ENCODE measurements around the gene CNTN6. TPM values are rescaled to one million over a fixed set of nuclear protein-coding genes. Genes with fewer than 3 reads are reported as not detected.
A peak's percentile ranks its signal among the peaks of the same experiment; 100 is the strongest.

CNTN6 gene
- polyA plus RNA-seq, 1 of the 3 experiments (the other 2 are of a cell fraction), result 0.02 TPM

DNA sequence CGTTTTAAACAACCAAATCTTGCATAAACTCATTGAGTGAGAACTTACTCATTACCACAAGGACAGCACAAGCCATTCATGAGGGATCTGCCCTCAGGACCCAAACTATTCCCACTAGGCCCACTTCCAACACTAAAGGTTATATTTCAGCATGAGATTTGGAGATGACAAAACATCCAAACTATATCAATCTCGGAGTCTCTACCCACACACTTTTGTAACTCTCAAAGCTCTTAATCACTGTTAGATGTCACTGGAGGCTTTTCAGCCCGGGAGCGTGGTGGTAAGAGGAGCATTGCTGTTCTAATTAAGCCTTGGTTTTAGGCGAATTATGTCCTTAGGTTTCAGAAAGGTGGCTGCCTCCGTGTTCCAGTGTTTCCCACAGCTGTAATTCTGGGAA lies 86.3 kb downstream of the CNTN6 start:
- H3K79me2 ChIP-seq (ENCODE audit: insufficient read depth), result no peaks in the 10 kb centered on the region
- H3K4me1 ChIP-seq (ENCODE audit: control insufficient read depth in 1 of 2, insufficient read depth in 2 of 2, low read depth in 1 of 2, low read length in 1 of 2), result no peaks in the 10 kb centered on the region
- no peak overlapping the region for H3K4me2 ChIP-seq
- no peaks in the 10 kb centered on the region for H3K27me3 ChIP-seq (ENCODE audit: insufficient read depth)
- no peaks in the 10 kb centered on the region for H3K36me3 ChIP-seq (replicated peaks in 1 of 2; ENCODE audit: control insufficient read depth in 1 of 2, insufficient read depth in 2 of 2, low read length in 1 of 2)
- no peak overlapping the region for H3K4me3 ChIP-seq (ENCODE audit: low read depth in 2 of 2, low read length in 1 of 2)
- 25% methylated on average over 5 of the region's 6 CpGs for WGBS (ENCODE audit: low lambda C conversion rate)
- H3K9ac ChIP-seq, result no peak overlapping the region
- TF ChIP-seq POLR2AphosphoS5 (IDR thresholded peaks at IDR 0.05; ENCODE audit: low read depth, low read length) (no peak), GABPA (IDR thresholded peaks at IDR 0.05; ENCODE audit: low read depth) (no peak)
- H2AFZ ChIP-seq (ENCODE audit: low read depth), result no peak overlapping the region
- CTCF ChIA-PET, result no interaction called here
- H3K27ac ChIP-seq (ENCODE audit: low read depth in 2 of 2, low read length in 1 of 2), result no peak overlapping the region
- H3K9me3 ChIP-seq, result no peaks in the 10 kb centered on the region
- no peaks in the 10 kb centered on the region for H4K20me1 ChIP-seq (ENCODE audit: insufficient read depth)
- H3K9me2 ChIP-seq, result no peaks in the 10 kb centered on the region
- H3F3A ChIP-seq (replicated peaks; ENCODE audit: insufficient read depth), result no peaks in the 10 kb centered on the region
- DNase-seq, result no peak
- POLR2A ChIA-PET, result no interaction called here

GRCh38 chr3:1183320-1184048 lies 90.7 kb downstream of the CNTN6 start:
- Histone ChIP-seq H3K79me2 (ENCODE audit: insufficient read depth) (no peaks in the 10 kb centered on the region), H3K27ac (ENCODE audit: low read depth in 2 of 2, low read length in 1 of 2) (peak overlapping the region in 1 of 2 experiments; percentile 35; a peak in 1 of 4 replicates), H2AFZ (ENCODE audit: low read depth) (no peak overlapping the region), H4K20me1 (ENCODE audit: insufficient read depth) (no peaks in the 10 kb centered on the region), H3K4me3 (ENCODE audit: low read depth in 2 of 2, low read length in 1 of 2) (no peak overlapping the region), H3K9ac (no peak overlapping the region), H3F3A (replicated peaks; ENCODE audit: insufficient read depth) (no peaks in the 10 kb centered on the region), H3K9me3 (no peaks in the 10 kb centered on the region), H3K27me3 (ENCODE audit: insufficient read depth) (no peaks in the 10 kb centered on the region), H3K4me1 (ENCODE audit: control insufficient read depth in 1 of 2, insufficient read depth in 2 of 2, low read depth in 1 of 2, low read length in 1 of 2) (no peaks in the 10 kb centered on the region), H3K9me2 (no peaks in the 10 kb centered on the region), H3K36me3 (replicated peaks in 1 of 2; ENCODE audit: control insufficient read depth in 1 of 2, insufficient read depth in 2 of 2, low read length in 1 of 2) (no peaks in the 10 kb centered on the region), H3K4me2 (no peak overlapping the region)
- ChIA-PET CTCF (interaction anchor here (1.1 kb wide), 1 partner anchor 10 kb away, joined by 3 read pairs; no protein-coding TSS in a partner anchor), POLR2A (no interaction called here)
- whole genome bisulfite sequencing (ENCODE audit: low lambda C conversion rate), result 48% methylated on average over 4 of the region's 4 CpGs
- DNase-seq, result no peak
- TF ChIP-seq CHD2 (IDR thresholded peaks at IDR 0.05; ENCODE audit: low read length, partially characterized antibody), result no peak
- no peak for TF ChIP-seq EP300 (IDR thresholded peaks at IDR 0.05; ENCODE audit: borderline replicate concordance in 1 of 2, low read depth in 1 of 2, low read length in 1 of 2)
- TF ChIP-seq NFIC (IDR thresholded peaks at IDR 0.05; ENCODE audit: borderline replicate concordance), result no peak; the same call in 1 of the 2 replicates
- TF ChIP-seq, protein P1, sequence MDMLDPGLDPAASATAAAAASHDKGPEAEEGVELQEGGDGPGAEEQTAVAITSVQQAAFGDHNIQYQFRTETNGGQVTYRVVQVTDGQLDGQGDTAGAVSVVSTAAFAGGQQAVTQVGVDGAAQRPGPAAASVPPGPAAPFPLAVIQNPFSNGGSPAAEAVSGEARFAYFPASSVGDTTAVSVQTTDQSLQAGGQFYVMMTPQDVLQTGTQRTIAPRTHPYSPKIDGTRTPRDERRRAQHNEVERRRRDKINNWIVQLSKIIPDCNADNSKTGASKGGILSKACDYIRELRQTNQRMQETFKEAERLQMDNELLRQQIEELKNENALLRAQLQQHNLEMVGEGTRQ (IDR thresholded peaks at IDR 0.05; ENCODE audit: borderline replicate concordance, low read depth, low read length), result no peak
- TF ChIP-seq, protein P2, sequence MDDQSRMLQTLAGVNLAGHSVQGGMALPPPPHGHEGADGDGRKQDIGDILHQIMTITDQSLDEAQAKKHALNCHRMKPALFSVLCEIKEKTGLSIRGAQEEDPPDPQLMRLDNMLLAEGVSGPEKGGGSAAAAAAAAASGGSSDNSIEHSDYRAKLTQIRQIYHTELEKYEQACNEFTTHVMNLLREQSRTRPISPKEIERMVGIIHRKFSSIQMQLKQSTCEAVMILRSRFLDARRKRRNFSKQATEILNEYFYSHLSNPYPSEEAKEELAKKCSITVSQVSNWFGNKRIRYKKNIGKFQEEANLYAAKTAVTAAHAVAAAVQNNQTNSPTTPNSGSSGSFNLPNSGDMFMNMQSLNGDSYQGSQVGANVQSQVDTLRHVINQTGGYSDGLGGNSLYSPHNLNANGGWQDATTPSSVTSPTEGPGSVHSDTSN (IDR thresholded peaks at IDR 0.05), result no peak
- no peak for TF ChIP-seq RCOR1 (IDR thresholded peaks at IDR 0.05; ENCODE audit: low read length)
- no peak for TF ChIP-seq TEAD4 (IDR thresholded peaks at IDR 0.05; ENCODE audit: borderline replicate concordance, insufficient read depth)
- no peak for TF ChIP-seq TAF1 (IDR thresholded peaks at IDR 0.05; ENCODE audit: borderline replicate concordance, low read depth, low read length)
- TF ChIP-seq MXI1 (IDR thresholded peaks at IDR 0.05; ENCODE audit: low read depth, low read length), result no peak
